Liver (tissue), 3 donors: ENCODE measurements around the gene CSNK1A1L.

Experiments used
- ATF3 ChIP-seq: IDR thresholded peaks from 2 replicates; pipeline ENCODE4 v1.6.1; 2016; ENCODE audit warnings: antibody characterized with exemption
- CTCF ChIP-seq: fragments of 150-350 bp; IDR thresholded peaks from 2 replicates; pipeline ENCODE4 v1.5.1; 2017; ENCODE audit warnings: improper control_type of control experiment, low read depth, low read length; ENCODE audit not compliant: missing input control
- EGR1 ChIP-seq, 2 donors: IDR thresholded peaks; 2 replicates each; pipeline ENCODE4 v1.6.1; 2016 to 2018; ENCODE audit warnings: antibody characterized with exemption in 2 of 2, low read depth in 2 of 2
- GABPA ChIP-seq, 2 donors: IDR thresholded peaks in 1 of 2; conservative IDR thresholded peaks in 1 of 2; 2 replicates each; pipeline ENCODE4 v1.6.1; 2016; ENCODE audit warnings: antibody characterized with exemption in 2 of 2, mild to moderate bottlenecking in 1 of 2, moderate library complexity in 1 of 2
- HNF4G ChIP-seq: IDR thresholded peaks from 2 replicates; pipeline ENCODE4 v1.6.1; 2016; ENCODE audit warnings: antibody characterized with exemption
- JUND ChIP-seq, 2 donors: IDR thresholded peaks; 2 replicates each; pipeline ENCODE4 v1.6.1; 2016; ENCODE audit warnings: antibody characterized with exemption in 2 of 2
- MAX ChIP-seq: IDR thresholded peaks from 2 replicates; pipeline ENCODE4 v1.6.1; 2016; ENCODE audit warnings: antibody characterized with exemption
- NR2F2 ChIP-seq: IDR thresholded peaks from 2 replicates; pipeline ENCODE4 v1.6.1; 2016; ENCODE audit warnings: antibody characterized with exemption
- RAD21 ChIP-seq, 2 donors: IDR thresholded peaks; 2 replicates each; pipeline ENCODE4 v1.6.1; 2016; ENCODE audit warnings: antibody characterized with exemption in 2 of 2, mild to moderate bottlenecking in 2 of 2
- REST ChIP-seq: IDR thresholded peaks from 2 replicates; pipeline ENCODE4 v1.6.1; 2016; ENCODE audit warnings: antibody characterized with exemption, mild to moderate bottlenecking
- RXRA ChIP-seq, 2 donors: IDR thresholded peaks; 2 replicates each; pipeline ENCODE4 v1.6.1; 2017 to 2018; ENCODE audit warnings: antibody characterized with exemption in 2 of 2, mild to moderate bottlenecking in 1 of 2
- SP1 ChIP-seq: IDR thresholded peaks from 2 replicates; pipeline ENCODE4 v1.6.1; 2018; ENCODE audit warnings: antibody characterized with exemption, mild to moderate bottlenecking
- YY1 ChIP-seq: IDR thresholded peaks from 2 replicates; pipeline ENCODE4 v1.6.1; 2016; ENCODE audit warnings: antibody characterized with exemption, mild to moderate bottlenecking
- ZBTB33 ChIP-seq: IDR thresholded peaks from 2 replicates; pipeline ENCODE4 v1.6.1; 2016; ENCODE audit warnings: antibody characterized with exemption
- donor health status: healthy.
- donor health status: healthy.

- no peak for TF ChIP-seq CTCF
- TF ChIP-seq ATF3, result no peak
- no peak for TF ChIP-seq EGR1 (IDR thresholded peaks at IDR 0.05; ENCODE audit: low read depth in 2 of 2)
- no peak for TF ChIP-seq MAX
- no peak for TF ChIP-seq RAD21 (IDR thresholded peaks at IDR 0.05)
- no peak for TF ChIP-seq SP1
- no peak for TF ChIP-seq HNF4G
- TF ChIP-seq GABPA (IDR thresholded peaks at IDR 0.05 in 1 of 2, conservative IDR thresholded peaks at IDR 0.05 in 1 of 2), result no peak
- no peak for TF ChIP-seq NR2F2
- TF ChIP-seq JUND (IDR thresholded peaks at IDR 0.05), result no peak
- no peak for TF ChIP-seq ZBTB33
- no peak for TF ChIP-seq RXRA (IDR thresholded peaks at IDR 0.05)
- no peak for TF ChIP-seq REST
- TF ChIP-seq YY1, result no peak
Measured at GRCh38 chr13:37102896-37103295, 2.6 kb downstream of the CSNK1A1L start.
